Upper lobe of left lung (tissue), 4 donors: ENCODE data around the gene PDE4B.
"Not testable (repeated sequence)": the region's sequence is repeated elsewhere in the genome, so short reads cannot be mapped to it uniquely, and the experiment has no call there.

ENCODE experiments used
- POLR2A ChIP-seq, 4 donors: fragments of 450-650 bp; IDR thresholded peaks; one replicate each; pipeline ENCODE4 v1.5.1; 2016 to 2017; ENCODE audit warnings: antibody characterized with exemption in 4 of 4, mild to moderate bottlenecking in 2 of 4
- POLR2AphosphoS5 ChIP-seq, 2 donors: sonication (generic); formaldehyde crosslinking; IDR thresholded peaks; one replicate each; pipeline ENCODE4 v1.5.1; 2017; ENCODE audit warnings: antibody characterized with exemption in 2 of 2
- TF ChIP-seq, protein P1 (sequence below), 6 experiments: fragments of 450-650 bp in 4 of 6; fragments of 200-600 bp in 2 of 6; sonication (generic) in 2 of 6; IDR thresholded peaks; one replicate each; pipeline ENCODE4 v1.5.1; 2016 to 2019; ENCODE audit warnings: antibody characterized with exemption in 6 of 6

DNA sequence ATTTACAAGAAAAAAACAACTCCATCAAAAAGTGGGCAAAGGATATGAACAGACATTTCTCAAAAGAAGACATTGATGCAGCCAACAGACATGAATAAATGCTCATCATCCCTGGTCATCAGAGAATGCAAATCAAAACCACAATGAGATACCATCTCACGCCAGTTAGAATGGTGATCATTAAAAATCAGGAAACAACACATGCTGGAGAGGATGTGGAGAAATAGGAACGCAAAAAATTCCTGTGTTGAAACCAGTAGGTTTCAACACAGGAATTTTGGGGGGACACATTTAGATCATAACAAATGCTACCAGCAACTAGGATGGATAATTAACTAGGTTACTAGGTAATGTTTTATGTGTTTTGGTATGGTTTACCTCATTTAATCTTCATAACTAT lies 529.8 kb downstream of the PDE4B start:
- not testable (repeated sequence) for TF ChIP-seq POLR2A, POLR2AphosphoS5 (IDR thresholded peaks at IDR 0.05)
- TF ChIP-seq, protein P1, sequence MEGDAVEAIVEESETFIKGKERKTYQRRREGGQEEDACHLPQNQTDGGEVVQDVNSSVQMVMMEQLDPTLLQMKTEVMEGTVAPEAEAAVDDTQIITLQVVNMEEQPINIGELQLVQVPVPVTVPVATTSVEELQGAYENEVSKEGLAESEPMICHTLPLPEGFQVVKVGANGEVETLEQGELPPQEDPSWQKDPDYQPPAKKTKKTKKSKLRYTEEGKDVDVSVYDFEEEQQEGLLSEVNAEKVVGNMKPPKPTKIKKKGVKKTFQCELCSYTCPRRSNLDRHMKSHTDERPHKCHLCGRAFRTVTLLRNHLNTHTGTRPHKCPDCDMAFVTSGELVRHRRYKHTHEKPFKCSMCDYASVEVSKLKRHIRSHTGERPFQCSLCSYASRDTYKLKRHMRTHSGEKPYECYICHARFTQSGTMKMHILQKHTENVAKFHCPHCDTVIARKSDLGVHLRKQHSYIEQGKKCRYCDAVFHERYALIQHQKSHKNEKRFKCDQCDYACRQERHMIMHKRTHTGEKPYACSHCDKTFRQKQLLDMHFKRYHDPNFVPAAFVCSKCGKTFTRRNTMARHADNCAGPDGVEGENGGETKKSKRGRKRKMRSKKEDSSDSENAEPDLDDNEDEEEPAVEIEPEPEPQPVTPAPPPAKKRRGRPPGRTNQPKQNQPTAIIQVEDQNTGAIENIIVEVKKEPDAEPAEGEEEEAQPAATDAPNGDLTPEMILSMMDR (IDR thresholded peaks at IDR 0.05): not testable (repeated sequence)
